HFF-Myc (cell line): ENCODE data around the gene NKAIN4.

Source experiments
- DNase-seq: peaks from one replicate; pipeline ENCODE4 v3.0.0-alpha.2; 2011; ENCODE audit warnings: low read depth; ENCODE audit errors: extremely low read depth
- H3K4me3 ChIP-seq: replicated peaks from 2 replicates; pipeline ENCODE4 v1.5.1; 2011; ENCODE audit warnings: low read depth, mild to moderate bottlenecking, control low read depth, low read length
- CTCF ChIP-seq: IDR thresholded peaks from 2 replicates; pipeline ENCODE4 v1.5.1; 2012; ENCODE audit warnings: mild to moderate bottlenecking, low read depth, low read length, control low read depth; ENCODE audit errors: missing control alignments

The NKAIN4 gene

GRCh38 chr20:63208346-63208909 is 45.8 kb downstream of the NKAIN4 start:
- H3K4me3 ChIP-seq: no peak overlapping the region
- no peak for DNase-seq
- TF ChIP-seq CTCF: no peak

GRCh38 chr20:63206878-63207277 is 47.4 kb downstream of the NKAIN4 start:
- no peak overlapping the region for H3K4me3 ChIP-seq
- DNase-seq: no peak
- TF ChIP-seq CTCF: no peak

- no peak for TF ChIP-seq CTCF
- no peak overlapping the region for H3K4me3 ChIP-seq
- DNase-seq: no peak
These were observed 48.4 kb downstream of the NKAIN4 start for GRCh38 chr20:63205896-63206295.

GRCh38 chr20:63204362-63204761 is 49.9 kb downstream of the NKAIN4 start:
- no peak for DNase-seq
- H3K4me3 ChIP-seq: no peak overlapping the region
- no peak for TF ChIP-seq CTCF

- H3K4me3 ChIP-seq: no peak overlapping the region
- TF ChIP-seq CTCF: no peak
These were observed 51.3 kb downstream of the NKAIN4 start for GRCh38 chr20:63202811-63203526.

GRCh38 chr20:63202021-63202420 is 52.2 kb downstream of the NKAIN4 start:
- TF ChIP-seq CTCF: no peak
- no peak for DNase-seq
- H3K4me3 ChIP-seq: no peak overlapping the region

More at GRCh38 chr20:63202811-63203526, 51.3 kb downstream of the NKAIN4 start:
- no peak for DNase-seq
